ENCODE results near the gene EPC2.
"Not testable (repeated sequence)": the region's sequence is repeated elsewhere in the genome, so short reads cannot be mapped to it uniquely, and the experiment has no call there.

EPC2 gene

GRCh38 chr2:148781544-148781943 lies 137.0 kb downstream of the EPC2 start:
- no peak for DNase-seq (ENCODE audit: low spot score)
- in situ Hi-C loops (cut with MboI; ENCODE audit: low sequenced_read_pairs, unreplicated experiment) = no loop called here
- TF ChIP-seq CTCF (IDR thresholded peaks at IDR 0.05; ENCODE audit: borderline replicate concordance, control extremely low read depth, extremely low read depth, insufficient read depth, missing control alignments) = no peak

GRCh38 chr2:148789059-148789458 lies 144.5 kb downstream of the EPC2 start:
- DNase-seq (ENCODE audit: low spot score) = no peak
- in situ Hi-C loops (cut with MboI; ENCODE audit: low sequenced_read_pairs, unreplicated experiment) = no loop called here
- TF ChIP-seq CTCF (IDR thresholded peaks at IDR 0.05; ENCODE audit: borderline replicate concordance, control extremely low read depth, extremely low read depth, insufficient read depth, missing control alignments) = no peak

GRCh38 chr2:148790172-148790571 lies 145.6 kb downstream of the EPC2 start:
- in situ Hi-C loops (cut with MboI; ENCODE audit: low sequenced_read_pairs, unreplicated experiment); DNase-seq (ENCODE audit: low spot score): not testable (repeated sequence)

GRCh38 chr2:148794558-148794957 lies 150.0 kb downstream of the EPC2 start:
- DNase-seq (ENCODE audit: low spot score) = no peak
- TF ChIP-seq CTCF (IDR thresholded peaks at IDR 0.05; ENCODE audit: borderline replicate concordance, control extremely low read depth, extremely low read depth, insufficient read depth, missing control alignments) = no peak
- in situ Hi-C loops (cut with MboI; ENCODE audit: low sequenced_read_pairs, unreplicated experiment) = no loop called here

- no peak for DNase-seq (ENCODE audit: low spot score)
- no peak for TF ChIP-seq CTCF (IDR thresholded peaks at IDR 0.05; ENCODE audit: borderline replicate concordance, control extremely low read depth, extremely low read depth, insufficient read depth, missing control alignments)
- in situ Hi-C loops (cut with MboI; ENCODE audit: low sequenced_read_pairs, unreplicated experiment) = no loop called here
Observed at GRCh38 chr2:148796735-148797512, 152.4 kb downstream of the EPC2 start.

- TF ChIP-seq CTCF (IDR thresholded peaks at IDR 0.05; ENCODE audit: borderline replicate concordance, control extremely low read depth, extremely low read depth, insufficient read depth, missing control alignments) = no peak
- in situ Hi-C loops (cut with MboI; ENCODE audit: low sequenced_read_pairs, unreplicated experiment) = no loop called here
Observed at GRCh38 chr2:148802448-148803220, 158.1 kb downstream of the EPC2 start.

GRCh38 chr2:148810081-148810480 lies 165.5 kb downstream of the EPC2 start:
- in situ Hi-C loops (cut with MboI; ENCODE audit: low sequenced_read_pairs, unreplicated experiment) = no loop called here
- no peak for TF ChIP-seq CTCF (IDR thresholded peaks at IDR 0.05; ENCODE audit: borderline replicate concordance, control extremely low read depth, extremely low read depth, insufficient read depth, missing control alignments)
- no peak for DNase-seq (ENCODE audit: low spot score)

More at GRCh38 chr2:148802448-148803220, 158.1 kb downstream of the EPC2 start:
- DNase-seq (ENCODE audit: low spot score) = no peak

Data from GM13976 (cell line).